Measurements from ENCODE around the gene ZNF18. TPM values are rescaled to one million over a fixed set of nuclear protein-coding genes. Genes with fewer than 3 reads are reported as not detected.

Gene ZNF18
- total RNA-seq (ENCODE audit: unreplicated experiment) = 5.3 TPM
- long read RNA-seq, partial matches to known transcripts = 0 of 1 reads
- long read RNA-seq, other reads (novel, unspliced or antisense) = 1 of 1 reads

GRCh38 chr17:11997147-11997971, at the start of gene ZNF18:
ZNF18 (minus strand) TSS chr17:11997475; CDS start chr17:11992829, 4,646 bp downstream.
- Mint-ChIP-seq H3K4me3 (ENCODE audit: unreplicated experiment) (peak within 1 kb of the TSS; percentile 96), H3K4me1 (ENCODE audit: unreplicated experiment) (peaks cover 4% of the 10 kb centered on the region), H3K9me3 (ENCODE audit: unreplicated experiment) (no peaks in the 10 kb centered on the region), H3K36me3 (ENCODE audit: low read depth, unreplicated experiment) (peaks cover 8% of the 10 kb centered on the region), H3K27me3 (ENCODE audit: unreplicated experiment) (peaks cover 5% of the 10 kb centered on the region), H3K27ac (ENCODE audit: unreplicated experiment) (peak within 1 kb of the TSS; percentile 94)
- TF ChIP-seq CTCF (IDR thresholded peaks at IDR 0.05; ENCODE audit: unreplicated experiment) = no peak
- DNase-seq (ENCODE audit: low spot score) = peak; percentile 96

GRCh38 chr17:12046786-12047185, 49.5 kb upstream of the ZNF18 start:
- TF ChIP-seq CTCF (IDR thresholded peaks at IDR 0.05; ENCODE audit: unreplicated experiment) = no peak
- Mint-ChIP-seq H3K27ac (ENCODE audit: unreplicated experiment) (no peak overlapping the region), H3K4me3 (ENCODE audit: unreplicated experiment) (no peak overlapping the region), H3K27me3 (ENCODE audit: unreplicated experiment) (no peaks in the 10 kb centered on the region), H3K4me1 (ENCODE audit: unreplicated experiment) (peaks cover 2% of the 10 kb centered on the region), H3K36me3 (ENCODE audit: low read depth, unreplicated experiment) (no peaks in the 10 kb centered on the region), H3K9me3 (ENCODE audit: unreplicated experiment) (no peaks in the 10 kb centered on the region)
- no peak for DNase-seq (ENCODE audit: low spot score)

- Mint-ChIP-seq H3K4me3 (ENCODE audit: unreplicated experiment) (no peak overlapping the region), H3K27ac (ENCODE audit: unreplicated experiment) (no peak overlapping the region), H3K36me3 (ENCODE audit: low read depth, unreplicated experiment) (no peaks in the 10 kb centered on the region), H3K4me1 (ENCODE audit: unreplicated experiment) (peaks cover 2% of the 10 kb centered on the region), H3K27me3 (ENCODE audit: unreplicated experiment) (no peaks in the 10 kb centered on the region), H3K9me3 (ENCODE audit: unreplicated experiment) (no peaks in the 10 kb centered on the region)
- TF ChIP-seq CTCF (IDR thresholded peaks at IDR 0.05; ENCODE audit: unreplicated experiment) = no peak
- no peak for DNase-seq (ENCODE audit: low spot score)
Observed at GRCh38 chr17:12043702-12044101, 46.4 kb upstream of the ZNF18 start.

- peaks cover 5% of the 10 kb centered on the region for H3K4me1 Mint-ChIP-seq (ENCODE audit: unreplicated experiment)
- DNase-seq (ENCODE audit: low spot score) = no peak
- no peaks in the 10 kb centered on the region for H3K27me3 Mint-ChIP-seq (ENCODE audit: unreplicated experiment)
- TF ChIP-seq CTCF (IDR thresholded peaks at IDR 0.05; ENCODE audit: unreplicated experiment) = no peak
- H3K36me3 Mint-ChIP-seq (ENCODE audit: low read depth, unreplicated experiment) = no peaks in the 10 kb centered on the region
- H3K27ac Mint-ChIP-seq (ENCODE audit: unreplicated experiment) = no peak overlapping the region
- H3K9me3 Mint-ChIP-seq (ENCODE audit: unreplicated experiment) = no peaks in the 10 kb centered on the region
- H3K4me3 Mint-ChIP-seq (ENCODE audit: unreplicated experiment) = no peak overlapping the region
Observed at GRCh38 chr17:12041312-12041711, 44.0 kb upstream of the ZNF18 start.

GRCh38 chr17:12040478-12040877, 43.2 kb upstream of the ZNF18 start:
- Mint-ChIP-seq H3K9me3 (ENCODE audit: unreplicated experiment) (no peaks in the 10 kb centered on the region), H3K4me1 (ENCODE audit: unreplicated experiment) (peaks cover 6% of the 10 kb centered on the region), H3K27ac (ENCODE audit: unreplicated experiment) (no peak overlapping the region), H3K27me3 (ENCODE audit: unreplicated experiment) (no peaks in the 10 kb centered on the region), H3K4me3 (ENCODE audit: unreplicated experiment) (no peak overlapping the region), H3K36me3 (ENCODE audit: low read depth, unreplicated experiment) (no peaks in the 10 kb centered on the region)
- no peak for TF ChIP-seq CTCF (IDR thresholded peaks at IDR 0.05; ENCODE audit: unreplicated experiment)
- DNase-seq (ENCODE audit: low spot score) = no peak
